GM20431 (cell line): ENCODE measurements around the gene MEG3.

Experiments used
- in situ Hi-C: fragments of 300-500 bp; cut with MseI, MboI; formaldehyde crosslinking; loops from one replicate; pipeline ENCODE4 v1.15.0; 2020; ENCODE audit warnings: low sequenced_read_pairs; ENCODE audit not compliant: unreplicated experiment

Gene MEG3

GRCh38 chr14:100891051-100891450 is 65.1 kb downstream of the MEG3 start:
- in situ Hi-C loops: no loop called here

- in situ Hi-C loops: no loop called here
Measured at GRCh38 chr14:100891501-100892445, 65.9 kb downstream of the MEG3 start.

GRCh38 chr14:100892496-100893227 is 66.7 kb downstream of the MEG3 start:
- in situ Hi-C loops: no loop called here

GRCh38 chr14:100893228-100893601 is 67.3 kb downstream of the MEG3 start:
- in situ Hi-C loops: no loop called here

GRCh38 chr14:100893760-100894159 is 67.8 kb downstream of the MEG3 start:
- in situ Hi-C loops: no loop called here

- in situ Hi-C loops: no loop called here
Measured at GRCh38 chr14:100894416-100894815, 68.5 kb downstream of the MEG3 start.

- in situ Hi-C loops: no loop called here
Measured at GRCh38 chr14:100895411-100895810, 69.5 kb downstream of the MEG3 start.

- in situ Hi-C loops: no loop called here
Measured at GRCh38 chr14:100896369-100897060, 70.6 kb downstream of the MEG3 start.

- in situ Hi-C loops: no loop called here
Measured at GRCh38 chr14:100898465-100898864, 72.5 kb downstream of the MEG3 start.

- in situ Hi-C loops: no loop called here
Measured at GRCh38 chr14:100898935-100899883, 73.3 kb downstream of the MEG3 start.

- in situ Hi-C loops: no loop called here
Measured at GRCh38 chr14:100899884-100900771, 74.2 kb downstream of the MEG3 start.

- in situ Hi-C loops: no loop called here
Measured at GRCh38 chr14:100900837-100901390, 75.0 kb downstream of the MEG3 start.

GRCh38 chr14:100901391-100902183 is 75.7 kb downstream of the MEG3 start:
- in situ Hi-C loops: no loop called here

GRCh38 chr14:100902295-100903133 is 76.6 kb downstream of the MEG3 start:
- in situ Hi-C loops: no loop called here

- in situ Hi-C loops: no loop called here
Measured at GRCh38 chr14:100903134-100903468, 77.2 kb downstream of the MEG3 start.

- in situ Hi-C loops: no loop called here
Measured at GRCh38 chr14:100903672-100904185, 77.8 kb downstream of the MEG3 start, which contains the start of gene RTL1. Gene RTL1, minus strand, starts transcription at chr14:100903722. Its CDS starts 18,934 bp downstream, at chr14:100884788.
